IgD-negative memory B cell (primary cell): ENCODE data around the gene PRKCE. TPM values are rescaled to one million over a fixed set of nuclear protein-coding genes. Genes with fewer than 3 reads are reported as not detected.
"Not testable (repeated sequence)": the region's sequence is repeated elsewhere in the genome, so short reads cannot be mapped to it uniquely, and the experiment has no call there.

Experiments used
- H3K27ac Mint-ChIP-seq, 3 donors: one replicate each; pipeline ENCODE4 v1.8.0; 2020 to 2022; ENCODE audit warnings: mild to moderate bottlenecking in 3 of 3, mixed read lengths in 3 of 3, moderate library complexity in 1 of 3
- H3K27me3 Mint-ChIP-seq: one replicate; pipeline ENCODE4 v1.8.0; 2021; ENCODE audit warnings: mixed read lengths
- H3K36me3 Mint-ChIP-seq: one replicate; pipeline ENCODE4 v1.8.0; 2020; ENCODE audit warnings: mild to moderate bottlenecking, mixed read lengths
- H3K4me1 Mint-ChIP-seq, 3 donors: one replicate each; pipeline ENCODE4 v1.8.0; 2020 to 2022; ENCODE audit warnings: mixed read lengths in 3 of 3, mild to moderate bottlenecking in 1 of 3
- H3K4me3 Mint-ChIP-seq, 4 donors: one replicate each; pipeline ENCODE4 v1.8.0; 2020 to 2022; ENCODE audit warnings: mild to moderate bottlenecking in 4 of 4, mixed read lengths in 4 of 4, moderate library complexity in 3 of 4
- H3K9me3 Mint-ChIP-seq, 3 donors: one replicate each; pipeline ENCODE4 v1.8.0; 2020 to 2021; ENCODE audit warnings: mixed read lengths in 3 of 3, mild to moderate bottlenecking in 1 of 3
- polyA plus RNA-seq: library from polyadenylated mRNA; unstranded; fragments of 300-500 nt; fragmentation: Illumina TruSeq; gene quantifications from one replicate; pipeline ENCODE4 v1.2.3, GENCODE V29; 2021

PRKCE gene
- polyA plus RNA-seq, 1 donor from 2014 or later = 12.7 TPM

- peak overlapping the region in 2 of 3 donors; percentile 75 to 83 for H3K27ac Mint-ChIP-seq
Measured at GRCh38 chr2:45690231-45690630, 38.8 kb downstream of the PRKCE start.

GRCh38 chr2:45691171-45691999, 39.9 kb downstream of the PRKCE start:
- peak overlapping the region in 1 of 3 donors; percentile 86 for H3K27ac Mint-ChIP-seq
- peak overlapping the region; percentile 5 to 81 (median 51) for H3K4me3 Mint-ChIP-seq
- H3K36me3 Mint-ChIP-seq = no peaks in the 10 kb centered on the region
- no peaks in the 10 kb centered on the region for H3K27me3 Mint-ChIP-seq
- peaks cover 26 to 50% (median 41%) of the 10 kb centered on the region in 3 donors for H3K4me1 Mint-ChIP-seq
- no peaks in the 10 kb centered on the region for H3K9me3 Mint-ChIP-seq

More at GRCh38 chr2:45690231-45690630, 38.8 kb downstream of the PRKCE start:
- Mint-ChIP-seq H3K9me3 (no peaks in the 10 kb centered on the region), H3K4me1 (peaks cover 21 to 50% (median 38%) of the 10 kb centered on the region in 3 donors), H3K27me3 (no peaks in the 10 kb centered on the region), H3K36me3 (no peaks in the 10 kb centered on the region), H3K4me3 (peak overlapping the region in 2 of 4 donors; percentile 64 to 66)

GRCh38 chr2:45692566-45692965, 41.1 kb downstream of the PRKCE start:
- H3K9me3 Mint-ChIP-seq = no peaks in the 10 kb centered on the region
- H3K27ac Mint-ChIP-seq = peak overlapping the region in 1 of 3 donors; percentile 44
- H3K4me3 Mint-ChIP-seq = peak overlapping the region in 1 of 4 donors; percentile 59
- no peaks in the 10 kb centered on the region for H3K27me3 Mint-ChIP-seq
- H3K36me3 Mint-ChIP-seq = no peaks in the 10 kb centered on the region
- peaks cover 29 to 50% (median 48%) of the 10 kb centered on the region in 3 donors for H3K4me1 Mint-ChIP-seq

- H3K4me3 Mint-ChIP-seq = peak overlapping the region in 3 of 4 donors; percentile 4 to 71 (median 68)
- not testable (repeated sequence) for H3K9me3 Mint-ChIP-seq, H3K27me3 Mint-ChIP-seq, H3K36me3 Mint-ChIP-seq
- peaks cover 49 to 57% (median 54%) of the 10 kb centered on the region in 3 donors for H3K4me1 Mint-ChIP-seq
- peak overlapping the region in 2 of 3 donors; percentile 8 to 69 for H3K27ac Mint-ChIP-seq
Measured at GRCh38 chr2:45695480-45696007, 44.1 kb downstream of the PRKCE start.

- H3K36me3 Mint-ChIP-seq = no peaks in the 10 kb centered on the region
- peak overlapping the region in 1 of 3 donors; percentile 78 for H3K27ac Mint-ChIP-seq
- H3K4me1 Mint-ChIP-seq = peaks cover 42 to 47% (median 46%) of the 10 kb centered on the region in 3 donors
- no peaks in the 10 kb centered on the region for H3K27me3 Mint-ChIP-seq
- H3K4me3 Mint-ChIP-seq = peak overlapping the region in 1 of 4 donors; percentile 56
- H3K9me3 Mint-ChIP-seq = no peaks in the 10 kb centered on the region
Measured at GRCh38 chr2:45696708-45697107, 45.2 kb downstream of the PRKCE start.

- Mint-ChIP-seq H3K9me3 (no peaks in the 10 kb centered on the region), H3K36me3 (no peaks in the 10 kb centered on the region), H3K4me3 (peak overlapping the region in 1 of 4 donors; percentile 29), H3K27ac (no peak overlapping the region), H3K4me1 (peaks cover 41 to 44% (median 42%) of the 10 kb centered on the region in 3 donors), H3K27me3 (no peaks in the 10 kb centered on the region)
Measured at GRCh38 chr2:45697190-45697589, 45.7 kb downstream of the PRKCE start.

GRCh38 chr2:45698554-45698953, 47.1 kb downstream of the PRKCE start:
- Mint-ChIP-seq H3K36me3 (no peaks in the 10 kb centered on the region), H3K4me3 (peak overlapping the region in 1 of 4 donors; percentile 33), H3K27me3 (no peaks in the 10 kb centered on the region), H3K9me3 (no peaks in the 10 kb centered on the region), H3K4me1 (peaks cover 38 to 43% (median 39%) of the 10 kb centered on the region in 3 donors), H3K27ac (peak overlapping the region in 1 of 3 donors; percentile 79)

- Mint-ChIP-seq H3K9me3 (no peaks in the 10 kb centered on the region), H3K4me1 (peaks cover 41 to 44% (median 43%) of the 10 kb centered on the region in 3 donors), H3K27ac (peak overlapping the region; percentile 60 to 93 (median 79)), H3K36me3 (no peaks in the 10 kb centered on the region), H3K4me3 (peak overlapping the region in 1 of 4 donors; percentile 83), H3K27me3 (no peaks in the 10 kb centered on the region)
Measured at GRCh38 chr2:45699032-45699658, 47.7 kb downstream of the PRKCE start.

GRCh38 chr2:45700407-45701013, 49.0 kb downstream of the PRKCE start:
- H3K27me3 Mint-ChIP-seq = no peaks in the 10 kb centered on the region
- no peaks in the 10 kb centered on the region for H3K9me3 Mint-ChIP-seq
- peak overlapping the region in 2 of 4 donors; percentile 69 to 84 for H3K4me3 Mint-ChIP-seq
- H3K36me3 Mint-ChIP-seq = no peaks in the 10 kb centered on the region
- H3K27ac Mint-ChIP-seq = peak overlapping the region; percentile 42 to 93 (median 79)
- H3K4me1 Mint-ChIP-seq = peaks cover 41 to 51% (median 45%) of the 10 kb centered on the region in 3 donors

GRCh38 chr2:45705233-45705632, 53.8 kb downstream of the PRKCE start:
- H3K4me3 Mint-ChIP-seq = no peak overlapping the region
- peaks cover 0 to 2% (median 0%) of the 10 kb centered on the region in 3 donors for H3K9me3 Mint-ChIP-seq
- H3K27me3 Mint-ChIP-seq = no peaks in the 10 kb centered on the region
- peaks cover 16% of the 10 kb centered on the region for H3K36me3 Mint-ChIP-seq
- H3K4me1 Mint-ChIP-seq = peaks cover 7 to 28% (median 12%) of the 10 kb centered on the region in 3 donors
- H3K27ac Mint-ChIP-seq = no peak overlapping the region

GRCh38 chr2:45706033-45706432, 54.6 kb downstream of the PRKCE start:
- no peak overlapping the region for H3K4me3 Mint-ChIP-seq
- no peaks in the 10 kb centered on the region for H3K27me3 Mint-ChIP-seq
- peaks cover 16% of the 10 kb centered on the region for H3K36me3 Mint-ChIP-seq
- peaks cover 0 to 2% (median 0%) of the 10 kb centered on the region in 3 donors for H3K9me3 Mint-ChIP-seq
- peak overlapping the region in 1 of 3 donors; percentile 12 for H3K27ac Mint-ChIP-seq
- H3K4me1 Mint-ChIP-seq = peaks cover 3 to 24% (median 7%) of the 10 kb centered on the region in 3 donors

- Mint-ChIP-seq H3K4me3 (peak overlapping the region in 1 of 4 donors; percentile 55), H3K27ac (no peak overlapping the region), H3K4me1 (peaks cover 3 to 24% (median 10%) of the 10 kb centered on the region in 3 donors), H3K36me3 (peaks cover 16% of the 10 kb centered on the region), H3K27me3 (no peaks in the 10 kb centered on the region), H3K9me3 (peaks cover 0 to 2% (median 0%) of the 10 kb centered on the region in 3 donors)
Measured at GRCh38 chr2:45707006-45707405, 55.5 kb downstream of the PRKCE start.

GRCh38 chr2:45707661-45708060, 56.2 kb downstream of the PRKCE start:
- Mint-ChIP-seq H3K36me3 (peaks cover 16% of the 10 kb centered on the region), H3K27ac (no peak overlapping the region), H3K9me3 (peaks cover 0 to 2% (median 0%) of the 10 kb centered on the region in 3 donors), H3K4me3 (no peak overlapping the region), H3K4me1 (peaks cover 6 to 24% (median 10%) of the 10 kb centered on the region in 3 donors), H3K27me3 (no peaks in the 10 kb centered on the region)

GRCh38 chr2:45708501-45708900, 57.0 kb downstream of the PRKCE start:
- H3K4me3 Mint-ChIP-seq = no peak overlapping the region

More at GRCh38 chr2:45708501-45708900, 57.0 kb downstream of the PRKCE start:
- peaks cover 10 to 32% (median 14%) of the 10 kb centered on the region in 3 donors for H3K4me1 Mint-ChIP-seq
- H3K27ac Mint-ChIP-seq = no peak overlapping the region
- H3K9me3 Mint-ChIP-seq = peaks cover 0 to 2% (median 0%) of the 10 kb centered on the region in 3 donors
- no peaks in the 10 kb centered on the region for H3K27me3 Mint-ChIP-seq
- H3K36me3 Mint-ChIP-seq = peaks cover 16% of the 10 kb centered on the region
